ENCODE data around the gene GLYR1.
"Not testable (repeated sequence)": the region's sequence is repeated elsewhere in the genome, so short reads cannot be mapped to it uniquely, and the experiment has no call there.

GLYR1 gene

DNA sequence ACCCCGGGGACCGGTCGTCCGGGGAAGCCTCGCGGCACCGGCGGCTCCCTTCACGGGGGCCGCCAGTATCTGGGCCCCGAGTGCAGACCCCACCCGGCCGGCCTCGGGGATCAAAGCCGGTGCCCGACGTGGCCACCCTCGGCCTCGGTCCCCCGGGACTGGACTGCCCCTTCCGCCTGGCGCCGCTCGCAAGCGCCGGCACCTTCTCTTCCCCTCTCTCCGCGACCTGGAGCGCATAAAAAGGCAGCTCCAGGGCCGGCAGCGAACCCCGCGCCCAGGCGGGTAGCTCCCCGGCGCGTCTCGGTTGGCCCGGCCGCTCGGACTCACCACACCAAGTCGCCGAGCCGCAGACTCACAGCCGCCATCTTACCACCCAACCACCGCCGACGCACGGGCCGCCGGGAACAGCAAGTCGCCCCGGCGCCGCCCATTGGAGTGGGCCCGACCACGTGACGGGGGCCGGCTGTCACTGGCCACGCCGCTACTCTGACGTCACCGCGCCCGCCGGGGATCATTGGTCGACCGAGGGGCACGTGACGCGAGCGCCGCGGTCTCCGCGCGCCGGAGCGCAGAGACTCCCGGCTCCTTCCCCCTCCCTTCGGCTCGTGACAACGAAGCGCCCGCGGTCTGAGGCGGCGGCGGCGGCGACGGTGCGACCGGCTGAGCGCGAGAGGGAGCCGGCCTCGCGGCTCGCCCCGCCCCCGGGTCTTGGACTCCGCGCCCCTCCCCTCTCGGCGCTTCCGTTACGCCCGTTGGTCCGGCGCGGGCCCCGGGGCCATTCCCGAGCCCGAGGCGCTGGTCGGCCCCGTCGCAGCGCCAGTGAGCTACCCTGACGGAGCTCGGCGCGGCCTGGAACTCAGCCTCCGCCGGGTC lies at the start of gene GLYR1, which contains the start of gene UBN1:
TSS of gene GLYR1 (minus strand) at position 388 of the 873 bp plus-strand sequence. CDS start at position 365, 23 bp downstream.
TSS of gene UBN1 (plus strand) at position 581 of the 873 bp plus-strand sequence. CDS start 5,437 bp downstream, outside the sequence.
- DNase-seq: peak; percentile 58

DNA sequence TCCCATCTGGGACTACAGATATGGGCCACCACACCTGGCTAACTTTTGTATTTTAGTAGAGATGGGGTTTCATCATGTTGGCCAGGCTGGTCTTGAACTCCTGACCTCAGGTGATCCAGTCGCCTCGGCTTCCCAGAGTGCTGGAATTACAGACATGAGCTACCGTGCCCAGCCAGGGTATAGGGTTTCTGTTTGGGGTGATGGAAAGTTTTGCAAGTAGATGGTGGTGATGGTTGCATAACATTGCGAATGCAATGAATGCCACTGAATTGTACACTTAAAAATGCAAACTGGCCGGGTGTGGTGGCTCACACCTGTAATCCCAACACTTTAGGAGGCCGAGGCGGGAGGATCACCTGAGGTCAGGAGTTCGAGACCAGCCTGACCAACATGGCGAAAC lies 49.7 kb upstream of the GLYR1 start:
- DNase-seq: not testable (repeated sequence)

GRCh38 chr16:4895366-4895765 lies 48.3 kb upstream of the GLYR1 start:
- no peak for DNase-seq

GRCh38 chr16:4894276-4895150 lies 47.4 kb upstream of the GLYR1 start:
- DNase-seq: no peak

GRCh38 chr16:4893103-4893862 lies 46.2 kb upstream of the GLYR1 start:
- no peak for DNase-seq

DNA sequence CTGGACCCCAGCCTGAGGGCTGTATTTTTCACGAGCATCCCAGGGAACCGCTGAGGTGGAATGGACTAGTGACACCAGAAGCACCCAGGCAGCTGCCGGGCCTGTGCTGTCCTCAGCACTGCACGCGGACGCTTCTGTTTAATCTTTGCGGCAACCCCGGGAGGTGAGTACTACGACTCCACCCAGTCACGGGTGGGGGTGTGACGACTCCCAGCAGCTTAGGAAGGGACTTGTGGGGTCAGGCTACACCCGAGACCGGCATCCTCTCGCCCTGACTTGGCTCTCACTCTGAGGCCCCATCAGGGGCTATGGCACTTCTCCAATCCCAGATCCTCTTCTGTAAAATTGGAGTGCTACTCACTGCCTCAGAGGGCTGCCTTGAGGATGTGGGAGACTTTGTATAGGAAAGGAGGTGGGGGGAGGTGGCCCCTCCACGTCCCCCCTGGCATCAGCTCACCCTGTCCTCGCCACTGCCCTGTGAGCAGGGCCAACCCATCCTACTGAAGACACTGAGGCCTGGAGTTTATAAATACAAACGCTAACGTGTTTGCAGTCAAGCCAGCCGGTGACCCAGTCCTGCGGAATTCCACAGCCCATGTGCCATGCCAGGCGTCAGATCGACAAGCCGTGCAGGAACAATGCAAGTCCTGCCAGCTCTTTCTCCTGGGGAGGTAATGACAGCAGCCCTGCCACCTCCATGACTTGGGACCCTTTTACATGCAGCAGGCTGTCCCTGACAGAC lies 45.4 kb upstream of the GLYR1 start:
- DNase-seq: no peak

DNA sequence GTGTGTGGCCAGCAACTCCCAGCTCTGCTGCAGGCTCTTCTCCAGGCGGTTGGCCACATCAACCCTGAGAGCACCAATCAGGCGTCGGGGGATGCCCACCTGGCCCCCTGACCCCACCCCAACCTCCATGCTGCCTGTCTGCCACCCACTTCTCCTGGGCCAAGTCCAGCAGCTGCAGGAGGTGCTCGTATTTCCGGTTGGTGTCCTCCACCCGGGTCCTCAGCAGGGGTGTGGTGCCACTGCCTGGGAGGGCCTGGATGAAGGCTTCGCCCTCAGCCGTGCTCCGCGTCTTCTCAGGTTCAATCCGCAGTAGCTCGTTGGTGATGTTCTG lies 44.8 kb upstream of the GLYR1 start:
- DNase-seq: no peak

DNA sequence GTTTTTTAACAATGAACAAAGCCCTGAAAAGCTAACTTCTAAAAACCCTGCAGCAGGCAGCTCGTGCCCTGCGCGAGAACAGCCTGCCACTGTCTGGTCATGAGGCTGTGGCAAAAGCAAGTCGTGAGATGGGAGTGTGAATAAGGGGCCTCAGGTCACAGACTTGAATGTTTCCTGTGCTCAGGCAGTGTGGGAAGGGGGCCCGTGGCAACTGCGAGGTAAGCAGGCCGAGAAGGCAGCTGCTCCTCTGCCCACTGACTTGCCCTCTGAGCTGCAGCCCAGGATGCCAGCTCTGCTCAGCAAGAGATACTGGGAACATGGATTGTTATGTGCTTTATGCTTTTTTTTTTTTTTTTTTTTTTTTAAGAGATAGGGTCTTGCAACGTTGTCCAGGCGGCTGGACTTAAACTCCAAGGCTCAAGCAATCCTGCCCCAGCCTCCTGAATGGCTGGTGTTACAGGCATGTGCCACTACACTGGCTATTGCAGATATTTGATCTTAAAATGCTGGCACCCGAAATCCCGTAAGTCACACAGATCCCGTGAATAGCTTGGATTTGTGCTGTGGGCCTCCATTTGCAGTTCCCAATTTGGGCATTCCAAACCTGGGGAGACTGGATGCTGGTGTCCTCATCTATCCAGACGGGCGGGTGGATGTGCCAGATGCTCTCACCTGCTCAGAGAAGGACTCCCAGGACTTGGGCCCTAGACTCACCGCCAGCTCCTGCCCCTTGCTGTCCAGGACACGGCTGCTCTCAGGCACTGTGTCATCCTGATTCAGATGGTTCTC lies 44.2 kb upstream of the GLYR1 start:
- no peak for DNase-seq

DNA sequence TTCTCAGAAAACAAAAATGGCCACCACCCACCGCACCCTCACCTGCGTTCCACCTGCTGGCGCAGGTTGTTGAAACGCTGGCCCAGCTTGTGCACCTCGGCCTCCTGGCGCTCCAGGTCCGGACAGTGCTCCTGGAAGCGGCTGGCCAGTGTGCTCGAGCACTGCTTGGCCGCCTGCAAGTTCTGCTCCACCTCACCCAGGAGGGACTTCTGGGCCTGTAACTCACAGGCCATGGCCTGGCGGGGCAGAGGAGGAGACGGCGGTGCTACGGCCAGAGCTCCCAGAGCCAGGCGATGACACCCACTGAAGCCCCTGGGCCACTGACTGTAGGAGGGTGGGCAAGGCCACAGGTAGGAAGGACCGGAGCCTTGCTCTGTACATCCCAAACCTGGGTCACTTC lies 43.6 kb upstream of the GLYR1 start:
- DNase-seq: no peak

DNA sequence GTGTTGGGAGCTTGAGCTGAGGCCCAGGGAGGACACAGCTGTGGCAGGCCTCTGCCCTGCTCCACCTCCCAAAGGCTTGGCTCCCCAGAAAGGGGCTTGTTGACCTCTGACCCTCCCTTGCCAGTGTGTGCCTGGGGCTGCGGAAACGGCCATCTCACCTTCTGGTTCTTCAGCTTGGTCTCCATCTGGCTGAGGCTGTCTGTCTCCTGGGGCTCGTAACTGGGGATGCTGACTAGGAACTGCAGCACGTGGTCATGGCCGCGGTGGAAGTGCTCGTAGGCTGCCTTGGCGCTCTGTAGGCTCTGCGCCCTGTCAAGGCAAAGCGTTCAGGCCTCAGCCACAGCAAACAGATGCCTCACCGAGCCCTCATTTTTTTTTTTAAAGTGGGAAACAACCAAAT lies 42.9 kb upstream of the GLYR1 start:
- DNase-seq: no peak

DNA sequence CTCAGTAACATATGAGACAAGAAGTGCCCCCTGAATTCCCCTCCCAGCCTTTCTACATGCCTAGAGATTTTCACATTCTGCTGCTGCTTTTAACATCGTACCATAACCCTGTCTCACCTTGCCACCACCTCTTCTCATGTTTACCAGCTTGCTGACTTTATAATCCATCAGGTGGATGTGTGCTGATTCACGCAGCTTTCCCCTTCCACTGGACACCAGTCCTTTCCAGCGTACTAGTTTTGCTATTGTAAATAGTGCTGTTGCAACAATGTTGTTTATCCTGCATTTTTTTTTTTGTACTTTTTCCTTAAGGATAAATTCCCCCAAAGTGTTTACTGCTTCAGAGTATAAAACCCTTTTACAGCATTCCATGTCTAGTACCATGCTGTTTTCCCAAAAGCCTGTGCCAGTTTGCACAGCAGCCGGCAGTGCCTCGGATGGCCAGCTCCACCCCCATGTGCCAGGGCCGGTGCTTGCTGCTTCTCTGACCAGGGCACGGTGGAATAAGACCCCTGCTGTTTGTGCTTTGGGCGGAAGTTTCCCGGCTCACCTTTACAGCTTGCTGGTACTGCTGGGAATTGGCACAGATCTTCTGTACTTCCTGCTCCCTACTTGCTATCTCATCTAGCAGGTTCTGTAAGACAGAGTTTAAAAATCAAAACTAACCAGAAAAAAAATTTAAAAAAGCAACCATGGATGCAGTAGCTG lies 41.5 kb upstream of the GLYR1 start:
- DNase-seq: no peak

DNA sequence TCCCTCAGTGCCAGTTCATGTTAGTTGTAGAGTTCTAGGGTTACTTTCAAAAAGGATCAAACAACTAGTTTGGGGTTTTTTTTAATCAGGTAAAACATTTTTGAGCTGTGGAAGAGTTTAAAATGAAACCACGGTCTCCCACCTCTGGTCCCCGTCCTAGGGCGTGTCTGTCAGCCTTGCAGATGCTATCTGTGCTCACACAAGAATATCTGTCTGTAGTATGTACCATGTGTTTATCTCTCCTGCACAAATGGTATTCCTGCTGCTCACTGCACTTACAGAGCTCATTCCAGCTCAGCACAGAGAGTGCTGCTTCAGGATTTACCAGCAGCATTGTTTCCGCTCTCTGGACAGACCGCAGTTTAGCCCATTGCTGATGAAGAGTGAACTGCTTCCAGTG lies 39.1 kb upstream of the GLYR1 start:
- no peak for DNase-seq

DNA sequence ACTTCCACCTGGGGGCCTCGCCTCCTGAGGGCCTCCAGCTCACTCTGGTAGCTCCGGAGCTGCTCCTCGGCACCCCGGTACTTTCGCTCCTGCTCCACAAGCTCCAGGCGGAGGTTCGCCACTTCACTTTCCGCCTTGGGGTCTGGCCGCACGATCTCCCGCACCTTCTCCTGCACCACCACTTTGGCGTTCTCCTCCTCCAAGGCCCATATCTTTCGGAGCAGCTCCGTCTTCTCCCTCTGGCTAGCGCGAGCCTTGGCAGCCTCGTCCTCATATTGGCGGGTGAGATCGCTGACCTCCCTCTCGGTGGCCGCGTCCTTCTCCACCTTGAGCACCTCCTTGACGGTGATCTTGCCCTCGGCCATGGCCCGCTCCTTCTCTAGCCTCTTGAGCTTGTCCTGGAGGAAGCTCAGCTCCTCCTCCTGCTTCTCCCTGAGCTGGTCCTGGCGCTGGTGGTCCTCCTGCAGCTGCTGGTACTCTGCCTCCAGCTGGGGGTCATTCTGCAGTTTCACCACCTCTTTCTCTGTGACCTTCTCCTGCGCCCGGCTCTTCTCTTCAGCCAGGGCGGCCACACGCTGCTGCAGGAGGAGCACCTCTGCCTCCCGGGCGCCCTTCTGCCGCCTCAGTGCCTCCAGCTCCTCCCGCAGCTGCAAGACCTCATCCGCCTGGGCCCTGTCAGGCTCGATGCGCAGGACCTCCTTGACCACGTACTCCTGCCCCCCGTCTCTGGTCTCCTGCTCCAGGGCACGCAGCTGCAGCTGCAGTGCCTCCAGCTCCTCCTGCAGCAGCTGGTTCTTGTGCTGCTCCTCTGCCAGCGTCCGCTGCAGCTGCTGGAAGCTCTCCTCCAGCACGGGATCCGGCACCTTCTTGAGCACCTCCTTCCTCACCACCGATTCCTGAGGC lies 38.1 kb upstream of the GLYR1 start:
- DNase-seq: no peak

DNA sequence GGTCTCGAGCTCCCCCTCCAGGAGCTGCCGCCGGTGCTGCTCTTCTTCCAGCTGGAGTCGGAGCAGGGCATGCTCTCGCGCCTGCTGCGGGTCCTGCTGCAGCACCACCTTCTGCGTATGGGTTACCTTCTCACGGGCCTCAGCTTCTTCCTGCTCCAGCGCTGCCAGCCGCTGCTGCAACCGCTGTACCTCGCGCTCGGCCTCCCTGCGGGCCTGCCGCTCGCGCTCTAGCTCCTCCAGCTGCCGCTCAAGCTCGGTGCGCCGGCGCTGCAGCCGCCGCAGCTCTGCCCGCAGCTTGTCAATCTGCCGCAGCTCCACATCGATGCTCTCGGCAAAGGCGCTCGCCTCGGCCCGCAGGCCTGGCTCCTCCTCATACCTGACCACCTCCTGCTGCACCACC lies 37.1 kb upstream of the GLYR1 start:
- no peak for DNase-seq

DNA sequence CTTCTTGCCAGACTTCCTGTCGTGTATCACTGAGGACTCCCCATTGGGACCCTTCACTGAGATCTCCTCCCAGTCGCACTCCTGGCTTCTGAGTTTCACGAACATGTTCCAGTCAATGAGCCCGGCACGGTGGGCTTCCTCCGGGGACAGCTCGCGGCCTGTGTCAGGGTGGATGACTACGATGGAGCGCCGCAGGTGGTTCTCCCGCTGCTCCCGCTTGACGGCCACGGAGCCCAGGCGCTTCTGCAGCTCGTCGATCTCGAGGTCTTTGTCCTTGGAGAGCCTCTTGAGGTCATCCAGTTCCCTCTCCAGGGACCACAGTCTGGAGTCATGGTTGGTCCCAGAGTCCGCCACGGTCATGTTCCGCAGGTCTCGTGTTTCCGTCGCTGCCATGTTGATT lies 36.4 kb upstream of the GLYR1 start:
- no peak for DNase-seq

- DNase-seq: no peak
These were observed 35.7 kb upstream of the GLYR1 start for GRCh38 chr16:4882633-4883285.

- no peak for DNase-seq
These were observed 35.0 kb upstream of the GLYR1 start for GRCh38 chr16:4882000-4882632.

- DNase-seq: no peak
These were observed 33.0 kb upstream of the GLYR1 start for GRCh38 chr16:4880006-4880580.
